HEK293 (cell line): ENCODE measurements around the gene RAB7B.

Source experiments
- CTCF ChIA-PET: fragments of 350-600 bp; formaldehyde crosslinking; extraction: SDS; loops from one replicate; lab custom pipeline; 2021; ENCODE audit warnings: antibody characterized with exemption; lab: Yijun Ruan, JAX
- POLR2A ChIA-PET: fragments of 300-600 bp; formaldehyde crosslinking; extraction: SDS; loops from one replicate; lab custom pipeline; 2020; ENCODE audit warnings: antibody characterized with exemption, inconsistent platforms; lab: Yijun Ruan, JAX
- H3K27ac ChIP-seq: fragments of 200-500 bp; sonication (Bioruptor generic); 2 replicates; pipeline ENCODE4 v1.5.1; 2014; ENCODE audit warnings: low read depth, low read length, control low read depth, inconsistent platforms; ENCODE audit errors: extremely low read depth
- H3K36me3 ChIP-seq, 2 experiments: fragments of 200-500 bp in 1 of 2; sonication (Bioruptor generic) in 1 of 2; 1 replicate in 1 of 2; 2 replicates in 1 of 2; pipeline ENCODE4 v1.5.1; 2014 to 2017; ENCODE audit warnings: inconsistent platforms in 2 of 2, low read length in 2 of 2; ENCODE audit not compliant: control insufficient read depth in 2 of 2, insufficient read depth in 1 of 2
- H3K4me1 ChIP-seq: fragments of 200-500 bp; sonication (Bioruptor generic); 2 replicates; pipeline ENCODE4 v1.5.1; 2014; ENCODE audit warnings: mild to moderate bottlenecking, low read length, inconsistent platforms; ENCODE audit not compliant: control insufficient read depth, insufficient read depth
- H3K4me3 ChIP-seq: 2 replicates; pipeline ENCODE4 v1.5.1; 2011; ENCODE audit warnings: low read depth, mild to moderate bottlenecking, control low read depth, low read length, moderate library complexity
- H3K9me3 ChIP-seq: fragments of 200-500 bp; sonication (Bioruptor generic); 2 replicates; pipeline ENCODE4 v1.5.1; 2014; ENCODE audit warnings: low read depth, low read length, inconsistent platforms; ENCODE audit not compliant: control insufficient read depth, insufficient read depth
- AEBP2 ChIP-seq: fragments of 450-650 bp; formaldehyde crosslinking; IDR thresholded peaks from 2 replicates; pipeline ENCODE4 v1.5.1; 2016; ENCODE audit warnings: missing biosample characterization, missing genetic modification characterization, borderline replicate concordance
- HOXA7 ChIP-seq: sonication (generic); formaldehyde crosslinking; IDR thresholded peaks from 2 replicates; pipeline ENCODE4 v1.8.1; 2022; ENCODE audit warnings: missing genetic modification reagents, borderline replicate concordance
- PRDM1 ChIP-seq: fragments of 450-650 bp; formaldehyde crosslinking; IDR thresholded peaks from 2 replicates; pipeline ENCODE4; 2016; ENCODE audit warnings: missing biosample characterization, missing genetic modification characterization
- PRDM4 ChIP-seq: fragments of 450-650 bp; formaldehyde crosslinking; IDR thresholded peaks from 2 replicates; pipeline ENCODE4 v1.5.1; 2017; ENCODE audit warnings: missing biosample characterization, missing genetic modification characterization
- SP7 ChIP-seq: fragments of 450-650 bp; formaldehyde crosslinking; IDR thresholded peaks from 2 replicates; pipeline ENCODE4 v1.5.1; 2016; ENCODE audit warnings: missing biosample characterization, missing genetic modification characterization
- ZFHX2 ChIP-seq: fragments of 450-650 bp; formaldehyde crosslinking; conservative IDR thresholded peaks from 2 replicates; pipeline ENCODE4 v1.5.1; 2016; ENCODE audit warnings: missing biosample characterization, missing genetic modification characterization
- ZFP41 ChIP-seq: fragments of 450-650 bp; formaldehyde crosslinking; IDR thresholded peaks from 2 replicates; pipeline ENCODE4 v1.5.1; 2016; ENCODE audit warnings: missing biosample characterization, missing genetic modification characterization, borderline replicate concordance
- ZNF23 ChIP-seq: fragments of 450-650 bp; formaldehyde crosslinking; IDR thresholded peaks from 2 replicates; pipeline ENCODE4 v1.5.1; 2016; ENCODE audit warnings: missing biosample characterization, missing genetic modification characterization, borderline replicate concordance
- ZNF311 ChIP-seq: fragments of 450-650 bp; formaldehyde crosslinking; IDR thresholded peaks from 2 replicates; pipeline ENCODE4 v1.5.1; 2017; ENCODE audit warnings: missing biosample characterization, missing genetic modification characterization, borderline replicate concordance
- ZNF362 ChIP-seq: fragments of 450-650 bp; formaldehyde crosslinking; IDR thresholded peaks from 2 replicates; pipeline ENCODE4 v1.5.1; 2016; ENCODE audit warnings: missing biosample characterization, missing genetic modification characterization
- ZNF664 ChIP-seq: fragments of 450-650 bp; formaldehyde crosslinking; IDR thresholded peaks from 2 replicates; pipeline ENCODE4 v1.5.1; 2016; ENCODE audit warnings: missing biosample characterization, missing genetic modification characterization
- ZNF777 ChIP-seq: fragments of 450-650 bp; formaldehyde crosslinking; IDR thresholded peaks from 2 replicates; pipeline ENCODE4 v1.5.1; 2017; ENCODE audit warnings: missing biosample characterization, missing genetic modification characterization, borderline replicate concordance
- ZNF792 ChIP-seq: fragments of 450-650 bp; formaldehyde crosslinking; IDR thresholded peaks from 2 replicates; pipeline ENCODE4 v1.5.1; 2016; ENCODE audit warnings: missing biosample characterization, missing genetic modification characterization
- ZNF830 ChIP-seq: fragments of 450-650 bp; IDR thresholded peaks from 2 replicates; pipeline ENCODE4 v1.5.0; 2018; ENCODE audit warnings: missing biosample characterization, missing genetic modification characterization, low read depth, mild to moderate bottlenecking, moderate library complexity
- ZNF843 ChIP-seq: fragments of 450-650 bp; formaldehyde crosslinking; IDR thresholded peaks from 2 replicates; pipeline ENCODE4 v1.5.1; 2016; ENCODE audit warnings: missing biosample characterization, missing genetic modification characterization
- ZSCAN23 ChIP-seq: fragments of 450-650 bp; formaldehyde crosslinking; IDR thresholded peaks from 2 replicates; pipeline ENCODE4 v1.5.1; 2016; ENCODE audit warnings: missing biosample characterization, missing genetic modification characterization

The RAB7B gene

GRCh38 chr1:206041640-206042039, 38.4 kb upstream of the RAB7B start (continued):
- TF ChIP-seq PRDM4: peak; percentile 99
- TF ChIP-seq, all 188 proteins: peak for 4

GRCh38 chr1:206040328-206040727, 37.1 kb upstream of the RAB7B start:
- H3K36me3 ChIP-seq: no peaks in the 10 kb centered on the region
- no peak overlapping the region for H3K4me3 ChIP-seq
- no peaks in the 10 kb centered on the region for H3K9me3 ChIP-seq
- TF ChIP-seq ZNF777 (no peak), PRDM1 (peak; percentile 68)
- H3K4me1 ChIP-seq: no peaks in the 10 kb centered on the region
- H3K27ac ChIP-seq: no peak overlapping the region
- ChIA-PET POLR2A (no interaction called here), CTCF (interaction anchor here (0.7 to 2.2 kb wide), 2 partner anchors 10 to 451 kb away, joined by 3 to 9 read pairs; no protein-coding TSS in a partner anchor)

GRCh38 chr1:206039046-206039973, 36.1 kb upstream of the RAB7B start:
- TF ChIP-seq AEBP2 (tag by site-specific recombination) (no peak), ZSCAN23 (tag by site-specific recombination) (no peak), ZNF664 (peak; percentile 79; the same call in 1 of the 2 replicates), SP7 (no peak), ZNF830 (no peak), PRDM1 (peak; percentile 98), ZFP41 (tag by site-specific recombination) (no peak), ZNF362 (tag by site-specific recombination) (no peak), ZNF23 (no peak), ZNF311 (no peak), ZNF792 (tag by site-specific recombination) (0 out of 2 replicates have a peak, but pooled peaks have one; percentile 57), ZNF843 (tag by site-specific recombination) (no peak)
- ChIA-PET POLR2A (no interaction called here), CTCF (interaction anchor here (2.2 kb wide), 1 partner anchor 9 kb away, joined by 9 read pairs; no protein-coding TSS in a partner anchor)
- Histone ChIP-seq H3K4me3 (no peak overlapping the region), H3K4me1 (no peaks in the 10 kb centered on the region), H3K36me3 (no peaks in the 10 kb centered on the region), H3K9me3 (no peaks in the 10 kb centered on the region), H3K27ac (no peak overlapping the region)

- no peak overlapping the region for H3K4me3 ChIP-seq
- no peaks in the 10 kb centered on the region for H3K36me3 ChIP-seq
- no peaks in the 10 kb centered on the region for H3K4me1 ChIP-seq
- TF ChIP-seq HOXA7 (CRISPR knock-in tag): no peak
- peak; percentile 34; the same call in 1 of the 2 replicates for TF ChIP-seq ZFHX2 (tag by site-specific recombination)
- no peaks in the 10 kb centered on the region for H3K9me3 ChIP-seq
- ChIA-PET POLR2A (no interaction called here), CTCF (interaction anchor here (0.6 to 1.7 kb wide), 3 partner anchors 14 to 68 kb away, joined by 3 to 4 read pairs (median 3); partner anchors contain the start of gene CTSE)
- H3K27ac ChIP-seq: no peak overlapping the region
These were observed 34.4 kb upstream of the RAB7B start for GRCh38 chr1:206037581-206037980.
